Neuronal stem cell (in vitro differentiated cells): Measurements from ENCODE around the gene LHX1.

Experiments
- DNase-seq: peaks from one replicate; pipeline ENCODE4 v3.0.0-alpha.2; 2013; ENCODE audit warnings: low spot score
- H2AFZ ChIP-seq: one replicate; pipeline ENCODE4 v1.6.1; 2013; ENCODE audit warnings: mild to moderate bottlenecking, low read length, inconsistent platforms
- H2AK5ac ChIP-seq: 2 replicates; pipeline ENCODE4 v1.6.1; 2013; ENCODE audit warnings: low read depth, mild to moderate bottlenecking, inconsistent platforms, low read length, moderate library complexity, mixed read lengths
- H2BK120ac ChIP-seq: 2 replicates; pipeline ENCODE4 v1.6.1; 2013; ENCODE audit warnings: low read depth, mild to moderate bottlenecking, inconsistent platforms, low read length, moderate library complexity, mixed read lengths
- H2BK12ac ChIP-seq: one replicate; pipeline ENCODE4 v1.6.1; 2013; ENCODE audit warnings: low read length, inconsistent platforms
- H2BK15ac ChIP-seq: 2 replicates; pipeline ENCODE4 v1.6.1; 2013; ENCODE audit warnings: mild to moderate bottlenecking, low read length, inconsistent platforms, mixed read lengths
- H2BK5ac ChIP-seq: one replicate; pipeline ENCODE4 v1.6.1; 2013; ENCODE audit warnings: inconsistent platforms, mild to moderate bottlenecking, low read length, moderate library complexity
- H3K14ac ChIP-seq: one replicate; pipeline ENCODE4 v1.6.1; 2013; ENCODE audit warnings: low read length, inconsistent platforms
- H3K18ac ChIP-seq: 2 replicates; pipeline ENCODE4 v1.6.1; 2013; ENCODE audit warnings: low read length, inconsistent platforms
- H3K23ac ChIP-seq: 2 replicates; pipeline ENCODE4 v1.6.1; 2013; ENCODE audit warnings: low read depth, mild to moderate bottlenecking, mixed read lengths, low read length, inconsistent platforms; ENCODE audit not compliant: poor library complexity
- H3K27ac ChIP-seq: replicated peaks from 3 replicates; pipeline ENCODE4 v1.5.1; 2013; ENCODE audit warnings: low read length, inconsistent platforms
- H3K27me3 ChIP-seq, 3 experiments: 2 replicates each; pipeline ENCODE4 v1.6.1; 2013; ENCODE audit warnings: low read length in 3 of 3, mild to moderate bottlenecking in 2 of 3, inconsistent platforms in 1 of 3, low read depth in 1 of 3, mixed read lengths in 1 of 3, moderate library complexity in 1 of 3; ENCODE audit not compliant: control insufficient read depth in 3 of 3, insufficient read depth in 3 of 3
- H3K36me3 ChIP-seq, 2 donors: replicated peaks in 1 of 2; 2 replicates each; pipeline ENCODE4 v1.6.1; 2013; ENCODE audit warnings: low read length in 2 of 2; ENCODE audit not compliant: control insufficient read depth in 2 of 2, insufficient read depth in 2 of 2
- H3K4ac ChIP-seq: 2 replicates; pipeline ENCODE4 v1.6.1; 2013; ENCODE audit warnings: inconsistent platforms, mild to moderate bottlenecking, low read length, moderate library complexity
- H3K4me1 ChIP-seq, 2 donors: 1 replicate in 1 of 2; 2 replicates in 1 of 2; pipeline ENCODE4 v1.6.1; 2013; ENCODE audit warnings: low read length in 2 of 2, low read depth in 1 of 2; ENCODE audit not compliant: control insufficient read depth in 2 of 2, insufficient read depth in 1 of 2
- H3K4me2 ChIP-seq: one replicate; pipeline ENCODE4 v1.6.1; 2013; ENCODE audit warnings: mild to moderate bottlenecking, low read length, inconsistent platforms; ENCODE audit not compliant: insufficient read depth, poor library complexity, severe bottlenecking
- H3K4me3 ChIP-seq, 2 donors: 2 replicates each; pipeline ENCODE4 v1.5.1; 2013; ENCODE audit warnings: low read length in 2 of 2, mild to moderate bottlenecking in 2 of 2, inconsistent platforms in 1 of 2, moderate library complexity in 1 of 2
- H3K79me1 ChIP-seq: one replicate; pipeline ENCODE4 v1.6.1; 2013; ENCODE audit warnings: low read depth, mild to moderate bottlenecking, inconsistent platforms, low read length, moderate library complexity
- H3K9ac ChIP-seq: one replicate; pipeline ENCODE4 v1.6.1; 2013; ENCODE audit warnings: mild to moderate bottlenecking, low read depth, low read length, inconsistent platforms; ENCODE audit not compliant: poor library complexity
- H3K9me3 ChIP-seq, 2 donors: replicated peaks in 1 of 2; 2 replicates each; pipeline versions ENCODE3 to v1.6.1; 2013; ENCODE audit warnings: low read length in 2 of 2, mild to moderate bottlenecking in 2 of 2, inconsistent platforms in 1 of 2, low read depth in 1 of 2, mixed read lengths in 1 of 2, moderate library complexity in 1 of 2; ENCODE audit not compliant: control insufficient read depth in 2 of 2, insufficient read depth in 1 of 2
- H4K8ac ChIP-seq: one replicate; pipeline ENCODE4 v1.6.1; 2013; ENCODE audit warnings: low read depth, mild to moderate bottlenecking, inconsistent platforms, low read length, moderate library complexity
- H4K91ac ChIP-seq: one replicate; pipeline ENCODE4 v1.6.1; 2013; ENCODE audit warnings: low read length, low read depth, mild to moderate bottlenecking, inconsistent platforms; ENCODE audit not compliant: poor library complexity
- WGBS, 2 donors: extraction: QIAGEN DNeasy Blood & Tissue Kit; methylation state at CpG; one replicate each; pipeline ENCODE4 v1.1.7; 2013; ENCODE audit warnings: missing lambda C conversion rate in 2 of 2, mixed read lengths in 1 of 2; ENCODE audit not compliant: insufficient read length in 2 of 2, insufficient replicate concordance in 1 of 2; ENCODE audit errors: extremely low coverage in 2 of 2; 5-methylcytosine and 5-hydroxymethylcytosine counted together

Gene LHX1

GRCh38 chr17:36934144-36934691, 3.1 kb upstream of the LHX1 start:
- H3K4ac ChIP-seq: no peak overlapping the region
- WGBS, 2 donors: no CpG with 5 or more reads among the region's 26 CpGs
- DNase-seq: no peak

GRCh38 chr17:36934692-36935630, 2.3 kb upstream of the LHX1 start:
- no peaks in the 10 kb centered on the region for H3K36me3 ChIP-seq
- H4K91ac ChIP-seq: no peak overlapping the region
- H4K8ac ChIP-seq: no peak overlapping the region
- H3K4me1 ChIP-seq: peaks cover 27 to 40% of the 10 kb centered on the region in 2 donors
- peak overlapping the region; percentile 13 for H2BK15ac ChIP-seq
- H3K4ac ChIP-seq: no peak overlapping the region
- H3K4me3 ChIP-seq: peak overlapping the region; percentile 21 to 64
- H2AK5ac ChIP-seq: peak overlapping the region; percentile 27
- H2BK12ac ChIP-seq: no peak overlapping the region
- H2BK120ac ChIP-seq: no peak overlapping the region
- peak overlapping the region; percentile 81 for H3K18ac ChIP-seq
- peak overlapping the region; percentile 91 for H2AFZ ChIP-seq
- H2BK5ac ChIP-seq: no peak overlapping the region
- no peak overlapping the region for H3K14ac ChIP-seq
- no peaks in the 10 kb centered on the region for H3K79me1 ChIP-seq
- no peaks in the 10 kb centered on the region for H3K9me3 ChIP-seq
- H3K27ac ChIP-seq: no peak overlapping the region
- H3K27me3 ChIP-seq: peaks cover 89 to 100% (median 99%) of the 10 kb centered on the region in 3 experiments
- H3K9ac ChIP-seq: peak overlapping the region; percentile 7
- peak overlapping the region; percentile 90 for H3K23ac ChIP-seq
- no CpG with 5 or more reads among the region's 79 CpGs for WGBS, 2 donors
- no peak for DNase-seq
- H3K4me2 ChIP-seq: peak overlapping the region; percentile 95

More at GRCh38 chr17:36934144-36934691, 3.1 kb upstream of the LHX1 start:
- Histone ChIP-seq H3K27ac (no peak overlapping the region), H2BK5ac (no peak overlapping the region), H2BK12ac (no peak overlapping the region), H3K9ac (no peak overlapping the region), H3K4me2 (peak overlapping the region; percentile 95), H3K4me3 (peak overlapping the region in 1 of 2 donors; percentile 60), H3K36me3 (no peaks in the 10 kb centered on the region), H3K27me3 (peaks cover 84 to 100% (median 99%) of the 10 kb centered on the region in 3 experiments), H3K4me1 (peaks cover 27 to 38% of the 10 kb centered on the region in 2 donors), H3K18ac (peak overlapping the region; percentile 38), H3K9me3 (no peaks in the 10 kb centered on the region), H2AK5ac (peak overlapping the region; percentile 27), H4K8ac (no peak overlapping the region), H2AFZ (peak overlapping the region; percentile 91), H2BK120ac (no peak overlapping the region), H3K14ac (no peak overlapping the region), H3K23ac (peak overlapping the region; percentile 15), H2BK15ac (peak overlapping the region; percentile 13), H4K91ac (no peak overlapping the region), H3K79me1 (no peaks in the 10 kb centered on the region)

- no peak overlapping the region for H3K27ac ChIP-seq
- no peak overlapping the region for H3K14ac ChIP-seq
- peak overlapping the region; percentile 29 for H3K23ac ChIP-seq
- no peak overlapping the region for H2BK12ac ChIP-seq
- no peak overlapping the region for H4K8ac ChIP-seq
- peak overlapping the region; percentile 3 to 34 for H3K4me3 ChIP-seq
- no peak overlapping the region for H3K9ac ChIP-seq
- H2AFZ ChIP-seq: peak overlapping the region; percentile 94
- H3K9me3 ChIP-seq: no peaks in the 10 kb centered on the region
- H3K4me1 ChIP-seq: peaks cover 27 to 40% of the 10 kb centered on the region in 2 donors
- H3K36me3 ChIP-seq: no peaks in the 10 kb centered on the region
- no peak overlapping the region for H3K4ac ChIP-seq
- H3K18ac ChIP-seq: peak overlapping the region; percentile 44
- H2BK120ac ChIP-seq: no peak overlapping the region
- no peak for DNase-seq
- H3K27me3 ChIP-seq: peaks cover 89 to 100% (median 99%) of the 10 kb centered on the region in 3 experiments
- no peak overlapping the region for H2BK5ac ChIP-seq
- H3K4me2 ChIP-seq: peak overlapping the region; percentile 70
- no CpG with 5 or more reads among the region's 49 CpGs for WGBS, 2 donors
- no peak overlapping the region for H2BK15ac ChIP-seq
- no peak overlapping the region for H2AK5ac ChIP-seq
- no peaks in the 10 kb centered on the region for H3K79me1 ChIP-seq
- no peak overlapping the region for H4K91ac ChIP-seq
Observed at GRCh38 chr17:36935671-36936454, 1.4 kb upstream of the LHX1 start.
